ENCODE results near the gene DLX5.

The DLX5 gene

DNA sequence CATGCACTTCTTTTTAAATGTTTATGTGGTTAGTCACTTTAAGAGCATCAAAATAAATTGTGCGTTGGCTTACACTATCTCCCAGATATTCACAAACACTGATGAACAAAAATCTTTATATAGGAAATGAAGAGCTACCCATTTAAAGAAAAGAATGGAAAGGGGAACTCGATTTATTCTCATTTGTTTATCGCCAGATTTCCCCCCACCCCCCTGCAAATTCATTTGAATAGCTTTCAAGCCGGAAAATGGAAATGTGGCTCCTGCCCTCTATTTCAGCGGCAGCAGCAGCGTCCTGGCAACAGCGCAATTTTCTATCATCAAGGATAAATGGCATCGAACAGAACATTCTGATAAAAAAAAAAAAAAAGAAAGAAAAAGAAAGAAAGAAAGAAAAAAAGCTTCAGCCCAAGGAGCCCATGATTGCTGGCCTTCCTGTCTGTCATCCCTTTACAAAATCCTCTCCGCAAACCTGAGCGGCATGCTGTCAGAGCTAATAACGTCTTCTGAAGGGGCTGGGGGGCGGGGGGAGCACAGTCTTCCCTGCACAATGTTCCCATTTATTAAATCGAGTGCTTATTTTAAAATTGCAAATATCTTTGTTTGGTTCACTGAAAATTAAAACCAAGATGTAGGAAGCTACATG lies 33.0 kb downstream of the DLX5 start:
- no peak for DNase-seq (ENCODE audit: low read depth, low spot score)
- no peaks in the 10 kb centered on the region for H3K9me3 ChIP-seq (ENCODE audit: low read depth, low read length)
- no peak for TF ChIP-seq POLR2AphosphoS5 (IDR thresholded peaks at IDR 0.05; ENCODE audit: borderline replicate concordance, low read depth, low read length)
- no peak for TF ChIP-seq FOXP2 (optimal IDR thresholded peaks at IDR 0.05; ENCODE audit: control extremely low read depth, extremely low read length, insufficient read depth)
- no peak for TF ChIP-seq EZH2 (IDR thresholded peaks at IDR 0.05)
- no peak overlapping the region for H3K4me3 ChIP-seq
- H3K27ac ChIP-seq, result no peak overlapping the region
- no peaks in the 10 kb centered on the region for H3K36me3 ChIP-seq (ENCODE audit: insufficient read depth, low read length)
- H3K9ac ChIP-seq (ENCODE audit: insufficient read length), result no peak overlapping the region

DNA sequence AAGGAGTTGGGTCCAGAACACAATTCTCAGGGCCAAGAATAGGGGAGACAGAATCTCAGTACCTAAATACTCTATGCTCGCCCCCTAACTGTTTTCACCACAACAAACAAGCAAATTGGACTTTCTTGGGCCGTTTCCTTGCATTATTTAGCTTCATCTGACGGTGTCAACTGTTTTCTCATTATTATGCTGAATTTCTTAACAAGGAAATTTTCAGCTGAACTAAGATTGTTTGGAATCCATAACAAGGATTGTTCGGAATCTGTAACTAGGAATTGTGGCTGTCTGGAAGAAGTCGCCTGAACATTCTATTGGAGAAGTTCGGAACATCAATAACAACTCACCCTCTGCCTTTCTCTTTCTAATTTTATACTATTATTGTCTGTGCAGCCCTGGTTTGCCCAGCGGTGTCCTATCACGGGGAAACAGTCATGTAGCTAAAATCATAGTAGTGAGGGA lies 34.7 kb downstream of the DLX5 start:
- Histone ChIP-seq H3K36me3 (ENCODE audit: insufficient read depth, low read length) (no peaks in the 10 kb centered on the region), H3K9ac (ENCODE audit: insufficient read length) (no peak overlapping the region), H3K4me3 (no peak overlapping the region), H3K9me3 (ENCODE audit: low read depth, low read length) (no peaks in the 10 kb centered on the region), H3K27ac (no peak overlapping the region)
- TF ChIP-seq EZH2 (IDR thresholded peaks at IDR 0.05), result no peak
- DNase-seq (ENCODE audit: low read depth, low spot score), result no peak

DNA sequence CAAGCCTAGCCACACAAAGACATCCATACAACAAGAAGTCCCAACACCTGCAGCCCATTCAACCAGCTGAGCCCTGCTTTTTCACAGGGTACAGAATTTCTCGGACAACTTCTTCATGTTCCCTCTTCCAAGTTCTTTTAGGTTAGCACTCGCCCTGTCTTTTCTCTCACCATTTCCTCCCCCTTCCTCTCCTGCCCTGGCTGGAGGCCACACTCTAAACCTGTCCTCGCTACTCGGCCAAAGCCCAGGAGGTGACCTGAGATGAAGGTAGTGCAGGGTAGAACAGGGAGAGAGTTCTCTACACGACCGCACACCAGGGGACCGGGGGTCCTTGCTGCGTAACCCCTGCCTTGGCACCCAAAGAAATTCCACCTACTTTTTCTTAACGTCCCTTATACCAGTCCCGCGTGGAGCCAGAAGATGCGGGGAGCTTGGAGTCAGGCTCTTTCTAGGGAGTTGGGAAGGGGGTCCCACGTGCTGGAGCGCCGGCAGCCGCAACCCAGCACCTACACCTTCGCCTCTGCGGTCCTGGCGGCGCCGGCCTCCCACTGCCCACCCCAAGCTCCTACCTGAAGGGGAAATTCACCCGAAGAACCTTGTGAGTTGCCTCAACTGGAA lies 35.3 kb downstream of the DLX5 start:
- no peak overlapping the region for H3K4me3 ChIP-seq
- no peaks in the 10 kb centered on the region for H3K36me3 ChIP-seq (ENCODE audit: insufficient read depth, low read length)
- TF ChIP-seq POLR2AphosphoS5 (IDR thresholded peaks at IDR 0.05; ENCODE audit: borderline replicate concordance, low read depth, low read length) (no peak), EZH2 (IDR thresholded peaks at IDR 0.05) (no peak), FOXP2 (optimal IDR thresholded peaks at IDR 0.05; ENCODE audit: control extremely low read depth, extremely low read length, insufficient read depth) (no peak)
- H3K9ac ChIP-seq (ENCODE audit: insufficient read length), result no peak overlapping the region
- no peaks in the 10 kb centered on the region for H3K9me3 ChIP-seq (ENCODE audit: low read depth, low read length)
- H3K27ac ChIP-seq, result no peak overlapping the region
- DNase-seq (ENCODE audit: low read depth, low spot score), result no peak

DNA sequence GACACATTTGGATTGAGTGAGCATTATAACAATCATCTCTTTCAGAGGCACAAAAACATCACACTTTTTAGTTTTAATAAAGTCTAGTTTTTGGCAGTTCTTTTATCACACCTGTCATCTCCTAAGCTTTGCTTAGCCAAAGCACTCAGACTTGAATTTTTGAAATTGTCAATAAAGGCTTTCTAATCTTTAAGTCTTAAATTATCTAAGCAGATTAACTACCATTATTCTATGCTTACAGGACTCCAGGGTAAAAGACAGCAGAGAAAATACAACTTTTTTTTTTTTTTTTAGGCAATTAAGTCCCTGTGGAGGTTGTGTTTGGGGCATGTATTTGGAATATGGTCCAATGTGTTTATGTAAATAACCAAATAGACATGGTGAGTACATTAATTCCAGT lies 36.9 kb downstream of the DLX5 start:
- DNase-seq (ENCODE audit: low read depth, low spot score), result no peak
- no peak overlapping the region for H3K27ac ChIP-seq
- TF ChIP-seq FOXP2 (optimal IDR thresholded peaks at IDR 0.05; ENCODE audit: control extremely low read depth, extremely low read length, insufficient read depth), result no peak
- no peak for TF ChIP-seq POLR2AphosphoS5 (IDR thresholded peaks at IDR 0.05; ENCODE audit: borderline replicate concordance, low read depth, low read length)
- TF ChIP-seq EZH2 (IDR thresholded peaks at IDR 0.05), result no peak
- no peak overlapping the region for H3K4me3 ChIP-seq
- H3K36me3 ChIP-seq (ENCODE audit: insufficient read depth, low read length), result no peaks in the 10 kb centered on the region
- H3K9me3 ChIP-seq (ENCODE audit: low read depth, low read length), result no peaks in the 10 kb centered on the region
- H3K9ac ChIP-seq (ENCODE audit: insufficient read length), result no peak overlapping the region

DNA sequence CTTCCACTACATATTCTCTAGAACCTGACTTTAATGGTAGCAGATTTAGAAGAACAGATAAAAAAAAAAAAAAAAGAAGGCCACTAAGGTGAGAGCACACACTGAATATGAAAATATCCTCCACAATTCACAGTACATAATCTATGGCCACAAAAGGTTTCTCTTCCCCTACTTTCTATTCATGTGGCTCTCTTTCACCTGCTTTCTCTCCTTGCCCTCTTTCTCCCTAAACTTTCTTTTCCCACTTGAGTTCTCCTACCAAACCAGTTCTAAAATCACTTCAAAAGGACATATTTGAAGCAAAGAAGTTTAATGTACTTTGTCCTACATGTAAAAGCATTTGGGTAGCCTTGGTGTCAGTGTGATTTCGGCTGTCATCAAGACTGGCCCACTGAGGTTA lies 37.7 kb downstream of the DLX5 start:
- DNase-seq (ENCODE audit: low read depth, low spot score), result no peak
- H3K36me3 ChIP-seq (ENCODE audit: insufficient read depth, low read length), result no peaks in the 10 kb centered on the region

DNA sequence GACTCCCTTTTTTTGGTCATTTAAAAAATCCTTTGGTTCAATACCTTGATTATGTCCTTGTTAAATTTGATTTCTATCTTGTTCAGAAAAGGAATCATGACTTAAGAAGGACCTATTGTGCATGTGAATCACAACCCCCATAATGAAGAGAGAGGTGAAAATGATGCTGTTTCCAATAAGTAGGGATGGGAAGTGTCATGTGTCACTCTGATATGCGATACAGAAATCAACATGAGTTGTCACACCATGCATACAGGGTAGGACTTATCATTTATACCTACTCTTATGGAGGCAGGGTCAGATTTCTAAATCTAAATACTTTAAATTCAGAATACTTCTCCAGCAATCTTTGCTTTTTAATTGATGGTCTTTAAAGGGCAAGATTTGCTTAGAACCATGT lies 38.6 kb downstream of the DLX5 start:
- Histone ChIP-seq H3K4me3 (no peak overlapping the region), H3K36me3 (ENCODE audit: insufficient read depth, low read length) (no peaks in the 10 kb centered on the region), H3K9me3 (ENCODE audit: low read depth, low read length) (no peaks in the 10 kb centered on the region), H3K27ac (no peak overlapping the region), H3K9ac (ENCODE audit: insufficient read length) (no peak overlapping the region)
- DNase-seq (ENCODE audit: low read depth, low spot score), result no peak
- TF ChIP-seq FOXP2 (optimal IDR thresholded peaks at IDR 0.05; ENCODE audit: control extremely low read depth, extremely low read length, insufficient read depth) (no peak), EZH2 (IDR thresholded peaks at IDR 0.05) (no peak), POLR2AphosphoS5 (IDR thresholded peaks at IDR 0.05; ENCODE audit: borderline replicate concordance, low read depth, low read length) (no peak)

More for the DNA sequence above, 37.7 kb downstream of the DLX5 start:
- Histone ChIP-seq H3K9me3 (ENCODE audit: low read depth, low read length) (no peaks in the 10 kb centered on the region), H3K27ac (no peak overlapping the region), H3K4me3 (no peak overlapping the region), H3K9ac (ENCODE audit: insufficient read length) (no peak overlapping the region)
- TF ChIP-seq FOXP2 (optimal IDR thresholded peaks at IDR 0.05; ENCODE audit: control extremely low read depth, extremely low read length, insufficient read depth), result no peak
- no peak for TF ChIP-seq EZH2 (IDR thresholded peaks at IDR 0.05)
- no peak for TF ChIP-seq POLR2AphosphoS5 (IDR thresholded peaks at IDR 0.05; ENCODE audit: borderline replicate concordance, low read depth, low read length)

DNA sequence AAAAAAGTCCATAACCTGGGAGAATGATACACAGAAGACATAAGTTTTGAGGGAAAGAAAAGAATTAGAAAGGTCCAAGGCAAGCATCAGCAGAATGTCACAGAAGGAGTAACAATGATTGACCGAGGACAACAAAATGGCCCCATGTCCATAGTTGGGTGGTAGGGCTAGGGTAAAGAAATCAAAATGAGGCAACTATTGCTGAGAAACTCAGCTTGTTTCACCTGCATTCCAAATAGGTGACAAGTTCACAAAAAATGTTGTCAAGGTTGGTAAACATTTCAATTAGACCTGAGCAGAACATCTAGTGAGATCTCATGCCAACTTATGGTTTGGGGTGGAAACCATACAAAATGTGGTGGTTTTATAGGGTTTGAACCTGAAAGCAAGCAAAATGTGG lies 42.0 kb downstream of the DLX5 start:
- Histone ChIP-seq H3K9ac (ENCODE audit: insufficient read length) (no peak overlapping the region), H3K27ac (no peak overlapping the region), H3K9me3 (ENCODE audit: low read depth, low read length) (no peaks in the 10 kb centered on the region), H3K4me3 (no peak overlapping the region), H3K36me3 (ENCODE audit: insufficient read depth, low read length) (no peaks in the 10 kb centered on the region)
- no peak for TF ChIP-seq EZH2 (IDR thresholded peaks at IDR 0.05)
- DNase-seq (ENCODE audit: low read depth, low spot score), result no peak

DNA sequence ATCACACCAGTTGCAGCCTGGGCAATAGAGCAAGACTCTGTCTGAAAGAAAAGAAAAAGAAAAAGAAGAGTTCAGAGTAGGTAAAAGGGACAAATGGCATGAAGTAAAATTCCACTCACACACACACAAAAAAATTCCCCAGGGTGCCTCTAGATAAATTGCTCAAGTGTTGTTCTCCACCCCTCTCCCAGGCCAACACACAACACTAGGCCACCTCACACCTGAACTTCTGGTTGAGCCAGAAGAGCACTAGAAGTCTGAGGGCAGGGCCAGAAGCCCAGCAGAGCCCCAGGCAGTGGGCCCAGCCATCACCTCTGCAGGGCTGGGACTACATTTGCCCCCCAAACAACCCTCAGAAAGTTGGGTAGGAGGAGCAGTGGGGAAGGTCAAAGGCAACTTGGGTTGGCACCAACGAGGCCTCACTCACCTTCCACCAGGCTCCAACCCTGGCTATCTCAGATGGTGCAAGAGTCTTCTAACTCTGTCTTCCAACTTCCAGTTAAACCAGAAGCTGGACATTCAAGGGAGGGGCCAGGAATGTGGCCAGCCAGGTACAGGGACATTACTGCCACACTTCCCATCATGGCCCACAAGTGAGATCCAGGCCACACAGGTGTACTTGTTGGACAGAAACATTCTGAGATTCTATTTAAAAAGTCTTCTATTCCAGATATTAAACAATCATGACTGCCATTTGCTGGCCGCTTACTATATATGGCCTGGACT lies 44.9 kb downstream of the DLX5 start:
- no peak for DNase-seq (ENCODE audit: low read depth, low spot score)
- Histone ChIP-seq H3K9ac (ENCODE audit: insufficient read length) (no peak overlapping the region), H3K27ac (no peak overlapping the region), H3K9me3 (ENCODE audit: low read depth, low read length) (no peaks in the 10 kb centered on the region), H3K36me3 (ENCODE audit: insufficient read depth, low read length) (no peaks in the 10 kb centered on the region), H3K4me3 (no peak overlapping the region)
- TF ChIP-seq FOXP2 (optimal IDR thresholded peaks at IDR 0.05; ENCODE audit: control extremely low read depth, extremely low read length, insufficient read depth) (no peak), EZH2 (IDR thresholded peaks at IDR 0.05) (no peak), POLR2AphosphoS5 (IDR thresholded peaks at IDR 0.05; ENCODE audit: borderline replicate concordance, low read depth, low read length) (no peak)

Measured in SK-N-MC (cell line).